Measurements from ENCODE around the gene HHAT.

- TF ChIP-seq CTCF (conservative IDR thresholded peaks at IDR 0.05) (no peak), ZFX (IDR thresholded peaks at IDR 0.05) (no peak)
Observed at GRCh38 chr1:210654176-210654981, 325.7 kb downstream of the HHAT start.
